Panc1 (cell line): ENCODE measurements around the gene C3orf22.

ENCODE experiments used
- CTCF ChIP-seq: fragments of 450-650 bp; IDR thresholded peaks from 2 replicates; pipeline ENCODE4 v1.5.1; 2017; ENCODE audit warnings: mild to moderate bottlenecking
- POLR2AphosphoS5 ChIP-seq: IDR thresholded peaks from 2 replicates; pipeline ENCODE4 v1.6.1; 2012; ENCODE audit warnings: mild to moderate bottlenecking, low read depth, low read length, moderate library complexity
- REST ChIP-seq, 2 experiments: IDR thresholded peaks; 2 replicates each; pipeline ENCODE4 v1.6.1; 2011 to 2012; ENCODE audit warnings: low read depth in 2 of 2, control low read depth in 1 of 2, low read length in 1 of 2, mild to moderate bottlenecking in 1 of 2, moderate library complexity in 1 of 2; ENCODE audit not compliant: insufficient read depth in 1 of 2
- SIN3A ChIP-seq: IDR thresholded peaks from 2 replicates; pipeline ENCODE4 v1.6.1; 2012; ENCODE audit warnings: low read depth, mild to moderate bottlenecking, low read length, moderate library complexity, borderline replicate concordance; ENCODE audit not compliant: insufficient read depth
- TCF7L2 ChIP-seq: IDR thresholded peaks from 2 replicates; pipeline ENCODE4 v1.6.1; 2011; ENCODE audit warnings: mild to moderate bottlenecking, low read depth, low read length, inconsistent platforms

GRCh38 chr3:126537116-126537729 is 21.5 kb downstream of the C3orf22 start:
- no peak for TF ChIP-seq CTCF
- TF ChIP-seq POLR2AphosphoS5, result no peak
- no peak for TF ChIP-seq REST (IDR thresholded peaks at IDR 0.05; ENCODE audit: insufficient read depth in 1 of 2, low read depth in 2 of 2, low read length in 1 of 2)
- TF ChIP-seq SIN3A, result no peak
- TF ChIP-seq TCF7L2, result no peak
